ENCODE measurements around the gene GTF2IRD1. TPM values are rescaled to one million over a fixed set of nuclear protein-coding genes. Genes with fewer than 3 reads are reported as not detected.
"Not testable (repeated sequence)": the region's sequence is repeated elsewhere in the genome, so short reads cannot be mapped to it uniquely, and the experiment has no call there.

Gene GTF2IRD1
- total RNA-seq, 1 donor from 2014 or later: 6.1 TPM

DNA sequence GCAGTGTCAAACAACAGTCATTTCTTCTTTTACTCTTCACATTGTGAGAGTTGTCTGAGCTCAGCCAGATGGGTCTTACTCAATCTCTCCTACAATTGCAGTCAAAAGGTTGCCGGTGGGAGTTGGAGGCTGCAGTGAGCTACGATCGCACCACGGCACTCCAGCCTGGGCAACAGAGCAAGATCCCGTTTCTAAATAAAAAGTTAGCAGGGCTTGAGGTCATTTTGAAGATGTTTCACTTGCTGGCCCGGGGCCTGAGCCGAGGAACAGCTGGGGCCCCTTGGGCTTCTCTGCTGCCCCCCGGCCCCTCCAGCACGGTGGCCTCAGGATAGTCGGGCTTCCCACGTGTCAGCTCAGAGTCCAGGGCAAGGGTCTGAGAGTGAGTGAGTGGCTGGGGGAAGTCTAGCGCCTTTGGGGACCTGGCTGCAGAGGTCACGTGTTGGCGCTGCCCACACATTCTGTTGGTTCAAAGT, 40.4 kb downstream of the GTF2IRD1 start:
- no peak for DNase-seq

DNA sequence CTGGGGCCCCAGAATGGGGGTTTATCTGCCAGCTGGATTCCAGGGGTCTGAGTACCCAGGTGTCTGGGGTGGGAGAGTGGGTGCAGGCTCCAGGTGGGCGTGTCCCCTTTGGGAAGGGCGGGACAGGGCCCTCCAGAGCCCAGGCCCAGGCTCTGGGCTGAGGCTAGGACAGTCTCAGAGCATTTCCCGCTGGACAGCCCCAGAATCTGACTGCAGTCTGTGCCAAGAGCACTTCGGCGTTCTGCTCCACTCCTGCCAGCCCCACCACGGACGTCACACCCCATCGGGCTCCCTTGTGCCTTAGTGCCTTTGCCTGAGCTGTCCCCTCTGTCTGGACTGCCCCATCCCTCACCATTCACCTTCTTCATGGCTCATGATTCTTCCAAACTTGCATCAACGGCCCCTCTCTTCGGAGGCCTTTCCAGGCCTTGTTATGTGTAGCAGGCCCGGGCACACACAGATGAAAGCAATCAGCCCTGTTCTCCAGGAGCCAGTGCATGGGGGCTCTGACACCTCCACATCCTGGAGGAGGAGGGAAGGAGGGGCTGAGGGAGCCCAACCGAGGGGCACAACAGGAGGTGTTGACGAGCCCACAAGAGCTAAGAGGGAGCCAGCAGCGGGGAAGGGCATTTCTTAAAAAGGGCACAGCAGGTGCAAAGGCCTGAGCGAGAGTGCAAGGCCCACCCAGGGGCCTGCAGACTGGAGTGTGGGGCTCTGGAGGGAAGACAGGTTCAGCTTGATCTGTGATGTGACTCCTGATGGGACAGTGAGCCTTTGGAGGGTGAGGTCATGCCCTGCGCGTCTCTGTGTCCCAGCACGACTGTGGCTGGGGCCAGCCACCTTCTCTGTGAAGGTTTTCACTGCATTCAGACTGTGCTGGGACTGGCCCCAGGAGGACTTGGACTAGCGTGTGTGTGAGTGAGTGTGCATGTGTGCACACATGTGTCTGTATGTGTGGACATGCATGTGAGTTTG, 41.7 kb downstream of the GTF2IRD1 start:
- DNase-seq: no peak

DNA sequence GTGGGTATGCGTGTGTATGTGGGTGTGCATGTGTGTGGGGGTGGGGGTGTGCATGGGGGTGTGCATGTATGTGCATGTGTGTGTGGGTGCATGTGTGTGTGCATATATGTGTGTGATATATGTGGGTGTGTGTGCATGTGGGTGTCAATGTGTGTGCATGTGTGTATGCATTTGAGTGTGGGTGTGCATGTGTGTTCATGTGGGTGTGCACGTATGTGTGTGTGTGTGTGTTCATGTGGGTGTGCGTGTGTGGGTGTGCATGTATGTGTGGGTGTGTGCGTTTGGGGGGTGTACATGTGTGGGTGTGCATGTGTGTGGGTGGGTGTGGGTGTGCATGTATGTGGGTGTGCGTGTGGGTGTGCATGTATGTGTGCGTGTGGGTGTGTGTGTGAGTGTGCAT, 42.6 kb downstream of the GTF2IRD1 start:
- DNase-seq: no peak

DNA sequence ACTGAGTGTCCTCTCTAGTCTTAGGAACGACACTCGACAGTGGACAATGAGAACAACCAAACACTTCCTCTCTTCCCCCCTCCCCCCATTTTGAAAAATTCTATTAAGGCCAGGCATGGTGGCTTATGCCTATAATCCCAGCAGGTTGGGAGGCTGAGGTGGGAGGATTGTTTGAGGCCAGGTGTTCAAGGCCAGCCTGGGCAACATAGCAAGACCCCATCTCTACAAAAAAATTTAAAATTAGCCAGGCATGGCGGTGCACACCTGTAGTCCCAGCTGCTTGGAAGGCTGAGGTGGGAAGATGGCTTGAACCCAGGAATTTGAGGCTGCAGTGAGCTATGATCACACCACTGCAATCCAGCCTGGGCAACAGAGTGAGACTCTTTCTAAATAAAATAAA, 43.1 kb downstream of the GTF2IRD1 start:
- DNase-seq: not testable (repeated sequence)

DNA sequence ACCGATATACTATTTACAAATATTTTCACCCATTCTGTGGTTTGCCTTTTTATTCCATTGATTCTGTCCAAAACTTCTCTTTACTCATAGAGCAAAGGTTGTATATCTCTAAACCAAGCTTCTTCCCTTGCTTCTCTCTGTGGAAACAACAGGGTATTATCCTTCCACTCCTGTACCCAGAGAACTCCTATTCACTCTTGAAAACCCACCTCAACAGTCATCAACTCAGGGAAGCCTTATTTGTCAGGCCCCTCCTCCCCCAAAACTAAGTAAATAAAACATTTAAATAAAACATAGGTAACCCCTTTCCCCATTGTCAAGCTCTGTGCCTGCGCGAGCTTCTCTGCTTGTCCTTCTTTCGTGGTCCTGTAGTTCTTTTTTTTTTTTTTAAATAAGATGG, 44.6 kb downstream of the GTF2IRD1 start:
- DNase-seq: no peak

DNA sequence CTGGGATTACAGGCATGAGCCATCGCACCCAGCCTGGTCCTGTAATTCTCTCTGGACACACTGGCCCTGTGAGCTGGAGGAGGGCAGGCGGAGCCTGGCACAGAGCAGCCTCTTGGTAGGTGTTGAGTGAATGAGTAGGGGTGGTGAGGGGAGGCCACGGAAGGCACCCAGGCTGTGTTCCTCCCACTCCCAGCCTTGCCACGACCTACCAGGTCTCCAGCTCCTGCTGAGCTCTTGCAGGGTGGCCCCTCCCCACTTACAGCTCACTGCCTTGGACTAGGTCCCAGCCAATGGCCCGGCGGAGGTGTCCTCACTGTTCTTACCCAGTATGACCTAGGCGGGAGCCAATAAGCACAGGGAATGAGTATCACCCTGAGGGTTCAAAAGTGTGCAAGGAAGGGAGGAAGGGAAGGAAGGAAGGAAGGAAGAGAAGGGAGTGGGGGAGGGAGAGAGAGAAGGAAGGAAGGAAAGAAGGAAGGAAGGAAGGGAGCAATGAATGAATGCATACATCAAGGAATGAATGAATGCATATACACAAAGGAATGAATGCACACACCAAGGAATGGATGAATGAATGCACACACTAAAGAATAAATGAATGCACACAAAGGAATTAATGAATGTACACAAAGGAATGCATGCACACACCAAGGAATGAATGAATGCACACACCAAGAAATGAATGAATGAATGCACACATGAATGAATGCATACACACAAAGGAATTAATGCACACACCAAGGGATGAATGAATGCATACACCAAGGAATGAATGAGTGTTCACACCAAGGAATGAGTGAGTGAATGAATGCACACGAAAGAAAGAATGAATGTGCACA, 45.5 kb downstream of the GTF2IRD1 start:
- DNase-seq: no peak

DNA sequence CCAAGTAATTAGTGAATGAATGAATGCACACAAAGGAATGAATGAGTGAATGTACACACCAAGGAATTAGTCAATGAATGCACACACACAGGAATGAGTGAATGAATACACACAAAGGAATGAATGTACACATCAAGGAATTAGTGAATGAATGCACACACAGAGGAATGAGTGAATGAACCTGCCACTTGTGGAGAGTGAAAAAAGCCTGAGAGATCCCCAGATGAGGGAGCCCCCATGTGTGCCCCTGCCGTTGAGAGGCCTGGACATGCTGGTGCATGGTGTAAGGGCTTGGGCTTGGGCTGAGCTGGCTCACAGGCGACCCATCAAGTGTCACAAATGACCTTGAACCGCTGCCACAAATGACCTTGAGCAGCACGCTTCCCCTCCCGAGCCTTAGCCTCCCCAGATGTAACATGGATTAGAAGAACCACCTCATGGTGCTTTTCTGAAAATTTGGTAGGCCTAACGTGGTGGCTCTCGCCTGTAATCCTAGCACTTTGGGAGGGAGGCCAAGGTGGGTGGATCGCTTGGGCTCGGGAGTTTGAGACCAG, 46.2 kb downstream of the GTF2IRD1 start:
- DNase-seq: no peak

DNA sequence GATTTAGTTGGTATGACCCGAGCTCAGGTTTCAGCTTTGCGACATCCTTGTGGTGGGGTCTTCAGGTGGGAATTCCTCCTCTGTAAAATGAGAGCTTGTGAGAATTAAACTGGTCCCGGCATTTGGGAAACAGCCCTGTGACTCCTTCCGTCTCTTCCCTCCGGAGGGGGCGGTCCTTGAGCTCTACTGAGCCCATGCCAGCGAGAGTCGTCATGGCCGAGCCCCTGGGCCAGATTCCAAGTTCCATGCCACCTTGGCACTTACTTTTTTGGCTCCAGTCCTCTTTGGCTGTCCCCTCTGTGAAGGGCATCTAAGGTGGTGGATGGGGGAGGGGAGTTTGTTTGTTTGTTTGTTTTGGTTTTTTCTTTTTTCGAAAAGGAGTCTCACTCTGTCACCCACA, 47.6 kb downstream of the GTF2IRD1 start:
- DNase-seq: no peak

DNA sequence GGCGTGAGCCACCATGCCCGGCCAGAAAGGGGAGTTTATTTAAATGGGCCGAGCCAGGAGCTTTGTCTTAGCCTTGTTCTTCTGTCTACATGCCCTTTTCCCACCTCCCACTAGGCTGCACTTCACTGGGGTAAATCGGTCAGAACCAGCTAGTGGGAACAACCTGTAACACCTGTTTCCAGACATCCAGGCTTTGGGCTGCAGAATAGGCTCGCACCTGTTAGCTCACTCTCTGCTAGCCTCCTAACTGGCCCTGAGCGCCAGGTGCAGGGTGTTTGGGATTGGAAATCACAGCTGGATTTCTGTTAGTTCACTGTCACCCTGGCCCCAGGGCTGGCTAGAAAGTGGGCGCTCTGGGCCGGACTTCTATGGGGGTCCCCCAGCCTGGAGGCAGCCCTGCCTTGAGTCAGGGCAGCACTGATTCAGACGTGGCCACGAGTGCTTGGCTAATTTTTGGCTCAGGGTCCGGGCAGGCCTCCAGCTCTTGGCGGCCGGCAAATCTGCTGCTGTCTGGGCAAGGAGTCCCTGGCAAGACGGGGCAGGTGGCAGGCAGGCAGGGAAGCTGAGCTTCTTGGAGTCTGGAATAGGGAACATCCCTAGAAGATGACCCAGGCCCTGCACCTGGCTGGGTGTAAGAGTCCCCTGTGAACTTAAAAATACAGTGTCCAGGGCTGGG, 48.6 kb downstream of the GTF2IRD1 start:
- DNase-seq: no peak

DNA sequence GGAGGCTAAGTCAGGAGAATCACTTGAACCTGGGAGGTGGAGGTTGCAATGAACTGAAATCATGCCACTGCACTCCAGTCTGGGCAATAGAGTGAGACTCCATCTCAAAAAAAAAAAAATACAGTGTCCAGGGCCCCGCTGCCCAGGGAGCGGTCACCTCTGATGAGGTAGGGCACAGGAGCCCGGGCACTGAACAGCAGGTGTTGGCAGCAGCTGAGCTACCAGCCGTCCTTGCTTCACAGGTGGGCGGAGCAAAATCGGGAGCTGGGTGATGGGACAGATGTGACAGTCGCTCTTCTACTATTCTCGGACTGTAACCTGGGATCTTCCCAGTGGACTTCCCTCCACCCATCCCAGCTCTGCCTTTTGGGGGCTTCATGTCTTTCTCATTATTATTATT, 49.4 kb downstream of the GTF2IRD1 start:
- DNase-seq: no peak

DNA sequence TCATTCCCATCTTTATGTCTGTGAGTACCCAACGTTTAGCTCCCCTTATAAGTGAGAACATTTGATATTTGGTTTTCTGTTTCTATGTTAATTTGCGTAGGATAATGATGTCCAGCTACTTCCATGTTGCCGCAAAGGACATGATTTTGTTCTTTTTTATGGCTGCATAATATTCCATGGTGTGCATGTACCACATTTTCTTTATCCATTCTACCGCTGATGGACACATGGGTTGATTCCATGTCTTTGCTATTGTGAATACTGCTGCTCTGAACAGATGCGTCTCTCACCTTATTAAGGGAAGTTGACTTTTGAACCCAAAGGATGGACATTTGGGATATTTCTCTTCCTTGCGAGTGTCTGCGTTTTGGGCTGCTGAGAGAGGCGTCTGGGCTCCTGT, 50.2 kb downstream of the GTF2IRD1 start:
- no peak for DNase-seq

DNA sequence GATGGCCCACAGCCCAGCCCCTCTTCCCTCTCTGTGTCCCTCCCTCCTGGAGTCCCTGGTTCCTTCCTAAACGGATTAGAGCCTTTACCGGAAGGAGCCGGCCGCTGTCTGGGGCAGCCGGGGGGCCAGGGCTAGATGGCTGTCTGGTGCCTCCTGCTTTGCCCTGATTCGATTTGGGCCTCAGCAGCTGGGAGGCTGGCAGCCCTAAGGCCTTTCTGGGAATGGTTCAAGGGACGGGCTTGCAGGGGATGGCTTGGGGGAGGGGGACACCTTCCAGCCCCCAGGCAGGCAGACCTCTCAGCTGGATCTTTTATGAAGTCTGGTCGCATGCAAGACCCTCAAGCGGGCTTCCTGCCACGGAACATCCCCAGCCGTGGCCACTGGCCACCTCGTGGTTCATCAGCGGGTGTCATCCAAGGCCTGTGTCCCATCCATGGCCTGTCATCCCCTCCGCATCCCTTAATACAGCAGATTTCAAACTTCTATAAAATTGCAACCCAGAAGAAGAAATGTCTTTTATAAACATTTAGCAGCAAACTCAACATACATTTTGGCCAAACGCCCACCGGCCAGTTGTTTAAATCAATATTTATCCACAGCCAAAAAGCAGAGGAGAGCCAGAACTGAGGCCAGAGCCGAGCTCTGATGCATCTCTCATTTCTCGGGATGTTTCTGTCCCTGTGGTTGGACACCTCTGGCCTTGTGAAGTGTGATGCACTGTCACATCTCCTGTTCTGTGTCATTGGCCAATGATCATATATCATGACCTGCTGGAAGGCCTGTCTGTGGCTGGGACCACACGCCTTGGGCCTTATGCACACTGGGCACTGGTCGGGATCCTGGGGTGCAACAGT, 52.0 kb downstream of the GTF2IRD1 start:
- no peak for DNase-seq

DNA sequence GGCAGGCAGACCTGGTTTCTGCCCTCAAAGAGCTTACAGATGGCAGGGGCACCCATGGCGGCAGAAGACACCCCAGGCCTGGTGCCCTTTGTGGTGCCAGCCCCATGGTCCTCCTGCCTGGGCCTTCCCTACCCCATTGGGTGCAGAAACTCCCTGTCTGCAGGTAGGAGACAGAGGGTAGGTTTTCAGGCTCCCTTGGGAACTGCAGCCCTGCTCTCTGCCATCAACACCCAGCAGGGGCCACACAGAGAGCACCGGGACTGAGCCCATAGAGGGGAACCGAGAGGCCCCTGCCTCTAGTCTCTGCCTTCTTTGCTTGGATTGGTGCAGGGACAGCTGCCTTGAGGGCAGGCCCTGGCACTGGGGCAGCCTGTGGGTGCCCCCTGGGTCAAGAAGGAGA, 52.6 kb downstream of the GTF2IRD1 start:
- no peak for DNase-seq

DNA sequence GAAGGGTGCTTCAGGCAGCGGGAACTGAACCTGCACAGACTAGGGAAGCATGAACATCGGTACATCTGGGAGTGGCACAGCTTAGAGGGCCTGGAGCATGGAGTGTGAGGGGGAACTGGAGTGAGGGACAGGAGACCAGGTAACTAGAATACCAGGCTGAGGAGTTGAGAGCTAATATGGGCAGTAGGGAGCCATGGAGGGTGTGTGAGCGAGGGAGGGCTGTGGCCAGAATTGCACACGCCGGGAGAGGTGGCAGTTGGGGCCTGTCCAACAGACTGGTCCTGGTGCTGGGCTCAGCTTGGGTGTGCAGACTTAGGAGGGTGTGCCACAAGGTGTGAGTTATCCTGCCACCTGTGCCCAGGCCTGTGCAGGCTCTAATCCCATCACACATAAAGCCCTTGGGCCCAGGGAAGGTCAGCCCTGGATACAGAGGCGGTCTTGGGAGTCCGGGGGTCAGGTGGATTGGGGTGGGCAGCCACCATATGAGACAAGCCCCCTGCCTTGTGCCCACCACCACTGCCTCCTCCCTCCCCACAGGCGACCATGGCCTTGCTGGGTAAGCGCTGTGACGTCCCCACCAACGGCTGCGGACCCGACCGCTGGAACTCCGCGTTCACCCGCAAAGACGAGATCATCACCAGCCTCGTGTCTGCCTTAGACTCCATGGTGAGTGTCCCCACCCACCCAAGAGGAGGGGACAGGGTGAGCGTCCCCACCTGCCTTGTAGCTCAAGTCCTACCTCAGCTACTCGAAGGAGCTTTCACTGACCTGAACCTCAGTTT, 54.0 kb downstream of the GTF2IRD1 start:
- DNase-seq: no peak

DNA sequence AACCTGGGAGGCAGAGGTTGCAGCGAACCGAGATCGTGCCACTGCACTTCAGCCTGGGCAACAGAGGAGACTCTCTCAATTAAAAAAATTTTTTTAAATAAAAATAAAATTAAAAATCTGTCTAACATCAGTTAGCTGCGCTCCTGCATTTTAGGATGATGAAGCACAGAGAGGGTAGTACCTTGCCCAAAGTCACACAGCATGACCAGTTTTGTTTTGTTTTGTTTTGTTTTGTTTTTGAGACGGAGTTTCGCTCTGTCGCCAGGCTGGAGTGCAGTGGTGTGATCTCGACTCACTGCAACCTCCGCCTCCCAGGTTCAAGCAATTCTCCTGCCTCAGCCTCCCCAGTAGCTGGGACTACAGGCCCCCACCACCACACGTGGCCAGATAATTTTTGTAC, 55.7 kb downstream of the GTF2IRD1 start:
- not testable (repeated sequence) for DNase-seq

DNA sequence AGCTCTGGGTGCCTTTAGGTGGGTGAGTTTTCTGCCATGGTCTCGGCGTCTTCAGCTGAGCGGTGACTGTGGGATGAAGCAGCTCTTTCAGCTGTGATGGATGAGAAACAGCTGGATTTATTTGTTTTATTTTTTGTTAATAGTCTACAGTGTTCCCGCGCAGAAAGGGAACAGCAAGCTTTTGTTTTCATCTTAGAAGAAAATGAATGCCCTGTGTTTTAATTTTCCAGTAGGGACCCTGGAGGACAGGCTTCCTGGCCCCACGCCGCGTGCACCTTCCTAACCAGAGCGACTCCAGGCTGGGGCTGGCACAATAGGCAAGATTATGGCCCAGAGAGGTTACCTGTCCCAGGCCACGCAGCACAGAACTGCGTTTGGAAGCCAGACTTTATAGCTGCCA, 57.6 kb downstream of the GTF2IRD1 start:
- DNase-seq: no peak

DNA sequence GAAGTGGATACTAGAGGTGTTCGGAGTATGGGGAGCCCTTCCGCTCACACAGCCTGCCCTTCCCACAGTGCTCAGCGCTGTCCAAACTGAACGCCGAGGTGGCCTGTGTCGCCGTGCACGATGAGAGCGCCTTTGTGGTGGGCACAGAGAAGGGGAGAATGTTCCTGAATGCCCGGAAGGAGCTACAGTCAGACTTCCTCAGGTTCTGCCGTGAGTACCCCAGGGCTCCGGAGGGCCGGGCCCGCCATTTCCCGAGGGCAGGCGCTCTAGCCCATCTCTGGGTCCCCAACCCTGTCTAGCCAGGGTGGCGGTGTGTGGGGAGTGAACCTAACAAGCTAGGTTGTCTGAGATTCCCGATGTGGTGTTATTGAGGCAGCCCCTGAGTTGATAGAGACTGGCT, 59.1 kb downstream of the GTF2IRD1 start:
- no peak for DNase-seq

DNA sequence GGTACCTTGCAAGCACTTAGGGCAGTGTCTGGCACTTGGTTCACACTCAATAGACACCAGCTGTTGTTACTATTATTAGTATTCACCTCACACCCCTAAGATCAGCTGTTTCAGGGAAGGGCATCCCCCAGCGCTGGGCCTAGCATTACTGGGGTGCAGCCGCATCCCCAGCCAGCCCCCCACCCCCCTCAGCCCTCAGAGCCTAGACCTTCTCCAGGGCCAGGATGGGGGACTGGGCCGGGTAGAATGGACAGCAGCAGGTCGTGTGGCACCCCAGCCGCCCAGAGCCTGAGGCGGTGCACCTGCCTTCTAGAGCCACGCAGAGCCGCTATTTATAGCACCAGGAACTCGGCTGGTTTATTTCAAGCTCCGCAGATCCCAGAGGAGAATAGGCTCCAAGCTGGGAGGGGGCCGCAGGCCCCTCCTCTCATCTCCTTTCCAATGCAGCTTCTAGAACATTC, 60.5 kb downstream of the GTF2IRD1 start:
- no peak for DNase-seq

DNA sequence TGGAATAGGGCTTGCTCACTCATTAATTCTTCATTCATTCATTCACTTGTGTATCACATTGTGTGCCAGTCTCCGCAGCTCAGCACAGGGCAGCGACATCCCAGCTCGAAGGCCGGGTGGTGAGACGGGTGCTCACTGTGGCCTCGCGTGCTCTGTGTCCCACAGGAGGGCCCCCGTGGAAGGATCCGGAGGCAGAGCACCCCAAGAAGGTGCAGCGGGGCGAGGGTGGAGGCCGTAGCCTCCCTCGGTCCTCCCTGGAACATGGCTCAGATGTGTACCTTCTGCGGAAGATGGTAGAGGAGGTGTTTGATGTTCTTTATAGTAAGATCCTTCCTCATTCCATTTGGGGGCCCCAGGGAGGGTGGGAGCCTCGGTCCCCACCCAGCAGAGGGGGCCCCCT, 61.6 kb downstream of the GTF2IRD1 start:
- DNase-seq: no peak

DNA sequence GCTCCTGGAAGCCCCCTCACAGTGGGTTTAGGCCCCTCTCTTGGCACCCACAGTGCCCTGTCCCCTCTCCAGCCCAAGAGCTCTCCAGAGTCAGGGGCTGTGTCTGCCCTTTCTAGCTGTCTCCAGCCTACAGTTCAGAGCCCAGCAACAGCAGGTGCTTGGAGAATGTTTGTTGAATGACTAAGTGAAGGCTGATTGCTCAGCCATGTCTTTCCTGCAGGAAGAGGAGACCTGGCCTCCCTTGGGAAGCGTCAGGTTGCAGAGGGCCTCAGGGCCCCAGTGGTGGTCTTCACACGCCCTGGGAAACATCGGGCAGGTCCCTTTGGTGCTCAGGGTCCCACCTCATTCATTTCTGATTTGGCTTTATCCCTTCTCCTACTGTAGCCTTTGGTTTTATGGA, 62.5 kb downstream of the GTF2IRD1 start:
- DNase-seq: no peak

DNA sequence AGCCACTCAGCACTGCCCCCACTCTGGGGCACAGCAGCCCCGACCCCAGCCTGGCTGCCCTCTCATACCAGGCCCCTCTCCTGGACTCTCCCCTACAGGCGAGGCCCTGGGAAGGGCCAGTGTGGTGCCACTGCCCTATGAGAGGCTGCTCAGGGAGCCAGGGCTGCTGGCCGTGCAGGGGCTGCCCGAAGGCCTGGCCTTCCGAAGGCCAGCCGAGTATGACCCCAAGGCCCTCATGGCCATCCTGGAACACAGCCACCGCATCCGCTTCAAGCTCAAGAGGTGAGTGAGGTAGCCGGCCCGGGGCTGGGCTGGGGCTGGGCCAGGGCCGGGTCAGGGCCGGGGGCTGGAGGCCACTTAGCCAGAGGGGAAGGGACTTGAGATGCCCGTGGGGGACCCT, 64.3 kb downstream of the GTF2IRD1 start:
- DNase-seq: no peak

Measured in dermis blood vessel endothelial cell (primary cell).